Liver (tissue), 9 donors: Measurements from ENCODE around the gene CDT1. TPM values are rescaled to one million over a fixed set of nuclear protein-coding genes. Genes with fewer than 3 reads are reported as not detected.

Experiments
- DNase-seq: peaks from one replicate; pipeline ENCODE4 v3.0.0-alpha.2; 2017; ENCODE audit warnings: low spot score
- H3K27ac ChIP-seq, 2 donors: one replicate each; pipeline ENCODE4 v1.7.0; 2013; ENCODE audit warnings: inconsistent platforms in 2 of 2, low read length in 2 of 2, control low read depth in 1 of 2, low read depth in 1 of 2, mild to moderate bottlenecking in 1 of 2
- H3K27me3 ChIP-seq, 4 donors: one replicate each; pipeline versions ENCODE4 v1.6.1 to v1.7.0; 2013; ENCODE audit warnings: low read length in 3 of 4, inconsistent platforms in 1 of 4, mild to moderate bottlenecking in 1 of 4, moderate library complexity in 1 of 4; ENCODE audit not compliant: control insufficient read depth in 4 of 4, insufficient read depth in 4 of 4
- H3K36me3 ChIP-seq, 4 donors: one replicate each; pipeline versions ENCODE4 v1.6.1 to v1.7.0; 2013; ENCODE audit warnings: low read length in 3 of 4, mild to moderate bottlenecking in 3 of 4, low read depth in 1 of 4, moderate library complexity in 1 of 4; ENCODE audit not compliant: control insufficient read depth in 4 of 4, insufficient read depth in 3 of 4
- H3K4me1 ChIP-seq, 4 donors: one replicate each; pipeline versions ENCODE4 v1.6.1 to v1.7.0; 2013; ENCODE audit warnings: low read length in 3 of 4, mild to moderate bottlenecking in 3 of 4, moderate library complexity in 1 of 4; ENCODE audit not compliant: control insufficient read depth in 4 of 4, insufficient read depth in 4 of 4
- H3K4me3 ChIP-seq, 3 donors: one replicate each; pipeline versions ENCODE4 v1.6.1 to v1.7.0; 2013; ENCODE audit warnings: low read length in 3 of 3, control low read depth in 1 of 3, low read depth in 1 of 3, mild to moderate bottlenecking in 1 of 3
- H3K9ac ChIP-seq, 2 donors: one replicate each; pipeline ENCODE4 v1.7.0; 2013; ENCODE audit warnings: low read length in 2 of 2, mild to moderate bottlenecking in 2 of 2, moderate library complexity in 2 of 2, control low read depth in 1 of 2, low read depth in 1 of 2
- H3K9me3 ChIP-seq, 4 donors: one replicate each; pipeline versions ENCODE4 v1.6.1 to v1.7.0; 2013; ENCODE audit warnings: low read length in 3 of 4; ENCODE audit not compliant: control insufficient read depth in 4 of 4
- EGR1 ChIP-seq, 2 donors: IDR thresholded peaks; 2 replicates each; pipeline ENCODE4 v1.6.1; 2016 to 2018; ENCODE audit warnings: antibody characterized with exemption in 2 of 2, low read depth in 2 of 2
- FOXA1 ChIP-seq: IDR thresholded peaks from 2 replicates; pipeline ENCODE4 v1.6.1; 2016; ENCODE audit warnings: antibody characterized with exemption
- FOXA2 ChIP-seq: IDR thresholded peaks from 2 replicates; pipeline ENCODE4 v1.6.1; 2016; ENCODE audit warnings: antibody characterized with exemption
- GABPA ChIP-seq, 2 donors: IDR thresholded peaks in 1 of 2; conservative IDR thresholded peaks in 1 of 2; 2 replicates each; pipeline ENCODE4 v1.6.1; 2016; ENCODE audit warnings: antibody characterized with exemption in 2 of 2, mild to moderate bottlenecking in 1 of 2, moderate library complexity in 1 of 2
- HNF4A ChIP-seq, 2 donors: conservative IDR thresholded peaks; 2 replicates each; pipeline ENCODE4 v1.6.1; 2016; ENCODE audit warnings: antibody characterized with exemption in 2 of 2, mild to moderate bottlenecking in 2 of 2
- HNF4G ChIP-seq: IDR thresholded peaks from 2 replicates; pipeline ENCODE4 v1.6.1; 2016; ENCODE audit warnings: antibody characterized with exemption
- JUND ChIP-seq, 2 donors: IDR thresholded peaks; 2 replicates each; pipeline ENCODE4 v1.6.1; 2016; ENCODE audit warnings: antibody characterized with exemption in 2 of 2
- NR2F2 ChIP-seq: IDR thresholded peaks from 2 replicates; pipeline ENCODE4 v1.6.1; 2016; ENCODE audit warnings: antibody characterized with exemption
- RAD21 ChIP-seq, 2 donors: IDR thresholded peaks; 2 replicates each; pipeline ENCODE4 v1.6.1; 2016; ENCODE audit warnings: antibody characterized with exemption in 2 of 2, mild to moderate bottlenecking in 2 of 2
- RXRA ChIP-seq, 2 donors: IDR thresholded peaks; 2 replicates each; pipeline ENCODE4 v1.6.1; 2017 to 2018; ENCODE audit warnings: antibody characterized with exemption in 2 of 2, mild to moderate bottlenecking in 1 of 2
- SP1 ChIP-seq: IDR thresholded peaks from 2 replicates; pipeline ENCODE4 v1.6.1; 2018; ENCODE audit warnings: antibody characterized with exemption, mild to moderate bottlenecking
- TAF1 ChIP-seq: conservative IDR thresholded peaks from 2 replicates; pipeline ENCODE4 v1.6.1; 2016; ENCODE audit warnings: antibody characterized with exemption, mild to moderate bottlenecking
- YY1 ChIP-seq: IDR thresholded peaks from 2 replicates; pipeline ENCODE4 v1.6.1; 2016; ENCODE audit warnings: antibody characterized with exemption, mild to moderate bottlenecking
- WGBS: extraction: QIAGEN DNeasy Blood & Tissue Kit; methylation state at CpG from one replicate; pipeline ENCODE4 v1.1.7; 2013; 5-methylcytosine and 5-hydroxymethylcytosine counted together
- polyA plus RNA-seq, 2 donors: library from polyadenylated mRNA; stranded (reverse) in 1 of 2; unstranded in 1 of 2; fragments of 200-250 nt in 1 of 2; fragments of >200 nt in 1 of 2; fragmentation: Nextera tagmentation in 1 of 2; extraction: Ambion mirVana in 1 of 2; gene quantifications; one replicate each; pipeline versions ENCODE4 v1.2.1 to v1.2.3, GENCODE V29; 2013 to 2015
- total RNA-seq, 2 donors: library from RNA; depleted of rRNA; stranded (reverse); fragments of >200 nt; gene quantifications; one replicate each; pipeline ENCODE4 v1.2.3, GENCODE V29; 2014
- TF ChIP-seq, protein P1 (sequence below): IDR thresholded peaks from 2 replicates; pipeline ENCODE4 v1.6.1; 2016; ENCODE audit warnings: antibody characterized with exemption
- TF ChIP-seq, protein P2 (sequence below): IDR thresholded peaks from 2 replicates; pipeline ENCODE4 v1.6.1; 2016; ENCODE audit warnings: antibody characterized with exemption
- TF ChIP-seq, protein P3 (sequence below): fragments of 150-350 bp; IDR thresholded peaks from 2 replicates; pipeline ENCODE4 v1.5.1; 2017; ENCODE audit warnings: improper control_type of control experiment, low read depth, low read length; ENCODE audit not compliant: missing input control
- TF ChIP-seq, protein P4 (sequence below): IDR thresholded peaks from 2 replicates; pipeline ENCODE4 v1.6.1; 2016; ENCODE audit warnings: antibody characterized with exemption
- TF ChIP-seq, protein P5 (sequence below): IDR thresholded peaks from 2 replicates; pipeline ENCODE4 v1.6.1; 2016; ENCODE audit warnings: antibody characterized with exemption, mild to moderate bottlenecking
- donor health status: healthy.
- donor health status: healthy.
- donor health status: healthy.
- donor health status: healthy.
- donor health status: healthy.

Gene CDT1
- total and polyA plus RNA-seq, 4 donors: 0.08 to 37.6 (median 0.93) TPM

DNA sequence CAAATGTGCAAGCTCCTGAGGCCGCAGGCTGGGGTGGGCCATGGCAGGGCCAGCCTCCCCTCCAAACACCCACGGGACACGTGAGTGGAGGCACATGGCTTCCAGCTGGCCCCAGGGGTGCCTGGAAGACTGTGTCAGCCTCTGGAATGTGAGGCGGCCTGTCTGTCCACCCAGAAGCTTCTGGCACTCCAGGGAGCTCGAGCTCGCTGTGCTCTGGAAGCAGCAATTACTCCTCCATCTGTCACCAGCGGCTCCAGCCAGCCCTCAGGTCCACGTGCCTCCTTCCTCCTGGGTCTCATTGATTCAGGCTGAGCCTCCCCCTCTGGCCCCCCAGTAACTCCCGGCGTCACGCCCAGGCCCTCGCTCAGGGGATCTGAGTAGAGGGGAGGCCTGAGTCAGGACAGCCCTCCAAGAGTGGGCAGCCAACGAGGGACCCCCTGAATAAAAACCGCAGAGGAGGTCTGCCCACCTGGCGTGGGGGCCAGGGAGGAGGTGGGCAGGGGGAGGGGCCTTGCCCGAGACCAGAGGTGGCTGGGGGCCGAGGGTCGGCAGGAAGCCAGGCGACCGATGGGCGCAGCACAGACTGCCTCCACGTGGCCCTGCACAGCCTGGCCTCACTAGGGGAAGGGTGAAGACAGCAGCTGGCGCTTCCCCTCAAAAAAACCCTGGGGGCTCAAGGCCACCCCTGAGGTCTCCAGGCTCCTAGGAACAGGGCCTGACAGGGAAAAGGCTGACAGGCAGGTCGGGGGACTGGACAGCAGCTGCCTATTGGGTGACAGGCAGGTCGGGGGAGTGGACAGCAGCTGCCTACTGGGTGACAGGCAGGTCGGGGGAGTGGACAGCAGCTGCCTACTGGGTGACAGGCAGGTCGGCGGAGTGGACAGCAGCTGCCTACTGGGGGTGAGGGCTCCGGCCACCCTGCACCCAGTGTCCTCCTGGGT, 30.4 kb upstream of the CDT1 start:
- Histone ChIP-seq H3K4me1 (peaks cover 9 to 37% (median 16%) of the 10 kb centered on the region in 4 donors), H3K27me3 (no peaks in the 10 kb centered on the region), H3K36me3 (no peaks in the 10 kb centered on the region), H3K9me3 (no peaks in the 10 kb centered on the region), H3K4me3 (no peak overlapping the region), H3K9ac (no peak overlapping the region), H3K27ac (peak overlapping the region in 1 of 2 donors; percentile 42)
- TF ChIP-seq, protein P1, sequence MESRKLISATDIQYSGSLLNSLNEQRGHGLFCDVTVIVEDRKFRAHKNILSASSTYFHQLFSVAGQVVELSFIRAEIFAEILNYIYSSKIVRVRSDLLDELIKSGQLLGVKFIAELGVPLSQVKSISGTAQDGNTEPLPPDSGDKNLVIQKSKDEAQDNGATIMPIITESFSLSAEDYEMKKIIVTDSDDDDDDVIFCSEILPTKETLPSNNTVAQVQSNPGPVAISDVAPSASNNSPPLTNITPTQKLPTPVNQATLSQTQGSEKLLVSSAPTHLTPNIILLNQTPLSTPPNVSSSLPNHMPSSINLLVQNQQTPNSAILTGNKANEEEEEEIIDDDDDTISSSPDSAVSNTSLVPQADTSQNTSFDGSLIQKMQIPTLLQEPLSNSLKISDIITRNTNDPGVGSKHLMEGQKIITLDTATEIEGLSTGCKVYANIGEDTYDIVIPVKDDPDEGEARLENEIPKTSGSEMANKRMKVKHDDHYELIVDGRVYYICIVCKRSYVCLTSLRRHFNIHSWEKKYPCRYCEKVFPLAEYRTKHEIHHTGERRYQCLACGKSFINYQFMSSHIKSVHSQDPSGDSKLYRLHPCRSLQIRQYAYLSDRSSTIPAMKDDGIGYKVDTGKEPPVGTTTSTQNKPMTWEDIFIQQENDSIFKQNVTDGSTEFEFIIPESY: no peak
- no peak for TF ChIP-seq TAF1
- DNase-seq: no peak
- 75% methylated on average over 29 of the region's 29 CpGs for WGBS

DNA sequence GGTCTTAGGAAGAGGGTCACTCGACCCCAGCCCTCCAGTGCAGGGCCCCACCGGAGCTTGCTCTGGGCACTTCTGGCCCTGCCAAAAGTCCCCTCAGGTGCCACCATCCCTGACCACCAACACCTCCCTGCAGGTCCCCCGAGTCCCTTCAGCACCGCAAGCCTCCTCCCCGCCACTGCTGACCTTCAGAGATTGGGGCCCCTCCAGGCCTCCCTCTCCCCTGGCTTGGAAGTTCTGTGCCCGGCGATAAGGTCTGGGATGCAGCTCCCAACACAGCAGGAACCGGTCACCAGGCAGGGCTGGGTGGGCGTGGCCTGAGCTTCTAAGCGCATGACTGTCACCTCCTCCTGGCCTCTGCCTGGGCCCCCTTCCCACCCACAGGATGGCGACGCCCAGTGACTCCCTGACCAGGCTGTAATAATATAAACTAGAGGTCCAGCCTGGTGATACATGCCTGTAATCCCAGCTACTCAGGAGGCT, 29.7 kb upstream of the CDT1 start:
- Histone ChIP-seq H3K4me1 (peaks cover 3 to 30% (median 10%) of the 10 kb centered on the region in 4 donors), H3K36me3 (no peaks in the 10 kb centered on the region), H3K9me3 (no peaks in the 10 kb centered on the region), H3K4me3 (no peak overlapping the region), H3K27ac (no peak overlapping the region), H3K9ac (no peak overlapping the region), H3K27me3 (no peaks in the 10 kb centered on the region)
- WGBS: 72% methylated on average over 12 of the region's 12 CpGs
- TF ChIP-seq GABPA (IDR thresholded peaks at IDR 0.05 in 1 of 2, conservative IDR thresholded peaks at IDR 0.05 in 1 of 2) (no peak), NR2F2 (no peak), RXRA (IDR thresholded peaks at IDR 0.05) (no peak), FOXA1 (no peak), HNF4A (conservative IDR thresholded peaks at IDR 0.05) (no peak), TAF1 (no peak), SP1 (no peak), FOXA2 (no peak), RAD21 (IDR thresholded peaks at IDR 0.05) (no peak), JUND (IDR thresholded peaks at IDR 0.05) (no peak), YY1 (no peak), EGR1 (IDR thresholded peaks at IDR 0.05; ENCODE audit: low read depth in 2 of 2) (no peak), HNF4G (no peak)
- TF ChIP-seq, protein P2, sequence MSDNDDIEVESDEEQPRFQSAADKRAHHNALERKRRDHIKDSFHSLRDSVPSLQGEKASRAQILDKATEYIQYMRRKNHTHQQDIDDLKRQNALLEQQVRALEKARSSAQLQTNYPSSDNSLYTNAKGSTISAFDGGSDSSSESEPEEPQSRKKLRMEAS: no peak
- TF ChIP-seq, protein P3, sequence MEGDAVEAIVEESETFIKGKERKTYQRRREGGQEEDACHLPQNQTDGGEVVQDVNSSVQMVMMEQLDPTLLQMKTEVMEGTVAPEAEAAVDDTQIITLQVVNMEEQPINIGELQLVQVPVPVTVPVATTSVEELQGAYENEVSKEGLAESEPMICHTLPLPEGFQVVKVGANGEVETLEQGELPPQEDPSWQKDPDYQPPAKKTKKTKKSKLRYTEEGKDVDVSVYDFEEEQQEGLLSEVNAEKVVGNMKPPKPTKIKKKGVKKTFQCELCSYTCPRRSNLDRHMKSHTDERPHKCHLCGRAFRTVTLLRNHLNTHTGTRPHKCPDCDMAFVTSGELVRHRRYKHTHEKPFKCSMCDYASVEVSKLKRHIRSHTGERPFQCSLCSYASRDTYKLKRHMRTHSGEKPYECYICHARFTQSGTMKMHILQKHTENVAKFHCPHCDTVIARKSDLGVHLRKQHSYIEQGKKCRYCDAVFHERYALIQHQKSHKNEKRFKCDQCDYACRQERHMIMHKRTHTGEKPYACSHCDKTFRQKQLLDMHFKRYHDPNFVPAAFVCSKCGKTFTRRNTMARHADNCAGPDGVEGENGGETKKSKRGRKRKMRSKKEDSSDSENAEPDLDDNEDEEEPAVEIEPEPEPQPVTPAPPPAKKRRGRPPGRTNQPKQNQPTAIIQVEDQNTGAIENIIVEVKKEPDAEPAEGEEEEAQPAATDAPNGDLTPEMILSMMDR: no peak
- TF ChIP-seq, protein P4, sequence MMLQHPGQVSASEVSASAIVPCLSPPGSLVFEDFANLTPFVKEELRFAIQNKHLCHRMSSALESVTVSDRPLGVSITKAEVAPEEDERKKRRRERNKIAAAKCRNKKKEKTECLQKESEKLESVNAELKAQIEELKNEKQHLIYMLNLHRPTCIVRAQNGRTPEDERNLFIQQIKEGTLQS: no peak
- TF ChIP-seq, protein P1: no peak
- TF ChIP-seq, protein P5, sequence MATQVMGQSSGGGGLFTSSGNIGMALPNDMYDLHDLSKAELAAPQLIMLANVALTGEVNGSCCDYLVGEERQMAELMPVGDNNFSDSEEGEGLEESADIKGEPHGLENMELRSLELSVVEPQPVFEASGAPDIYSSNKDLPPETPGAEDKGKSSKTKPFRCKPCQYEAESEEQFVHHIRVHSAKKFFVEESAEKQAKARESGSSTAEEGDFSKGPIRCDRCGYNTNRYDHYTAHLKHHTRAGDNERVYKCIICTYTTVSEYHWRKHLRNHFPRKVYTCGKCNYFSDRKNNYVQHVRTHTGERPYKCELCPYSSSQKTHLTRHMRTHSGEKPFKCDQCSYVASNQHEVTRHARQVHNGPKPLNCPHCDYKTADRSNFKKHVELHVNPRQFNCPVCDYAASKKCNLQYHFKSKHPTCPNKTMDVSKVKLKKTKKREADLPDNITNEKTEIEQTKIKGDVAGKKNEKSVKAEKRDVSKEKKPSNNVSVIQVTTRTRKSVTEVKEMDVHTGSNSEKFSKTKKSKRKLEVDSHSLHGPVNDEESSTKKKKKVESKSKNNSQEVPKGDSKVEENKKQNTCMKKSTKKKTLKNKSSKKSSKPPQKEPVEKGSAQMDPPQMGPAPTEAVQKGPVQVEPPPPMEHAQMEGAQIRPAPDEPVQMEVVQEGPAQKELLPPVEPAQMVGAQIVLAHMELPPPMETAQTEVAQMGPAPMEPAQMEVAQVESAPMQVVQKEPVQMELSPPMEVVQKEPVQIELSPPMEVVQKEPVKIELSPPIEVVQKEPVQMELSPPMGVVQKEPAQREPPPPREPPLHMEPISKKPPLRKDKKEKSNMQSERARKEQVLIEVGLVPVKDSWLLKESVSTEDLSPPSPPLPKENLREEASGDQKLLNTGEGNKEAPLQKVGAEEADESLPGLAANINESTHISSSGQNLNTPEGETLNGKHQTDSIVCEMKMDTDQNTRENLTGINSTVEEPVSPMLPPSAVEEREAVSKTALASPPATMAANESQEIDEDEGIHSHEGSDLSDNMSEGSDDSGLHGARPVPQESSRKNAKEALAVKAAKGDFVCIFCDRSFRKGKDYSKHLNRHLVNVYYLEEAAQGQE: no peak
- DNase-seq: peak; percentile 92
